Measurements from ENCODE around the gene SIRT5. TPM values are rescaled to one million over a fixed set of nuclear protein-coding genes. Genes with fewer than 3 reads are reported as not detected.

Gene SIRT5
- total RNA-seq, 1 experiment from 2014 or later: 14.3 TPM

DNA sequence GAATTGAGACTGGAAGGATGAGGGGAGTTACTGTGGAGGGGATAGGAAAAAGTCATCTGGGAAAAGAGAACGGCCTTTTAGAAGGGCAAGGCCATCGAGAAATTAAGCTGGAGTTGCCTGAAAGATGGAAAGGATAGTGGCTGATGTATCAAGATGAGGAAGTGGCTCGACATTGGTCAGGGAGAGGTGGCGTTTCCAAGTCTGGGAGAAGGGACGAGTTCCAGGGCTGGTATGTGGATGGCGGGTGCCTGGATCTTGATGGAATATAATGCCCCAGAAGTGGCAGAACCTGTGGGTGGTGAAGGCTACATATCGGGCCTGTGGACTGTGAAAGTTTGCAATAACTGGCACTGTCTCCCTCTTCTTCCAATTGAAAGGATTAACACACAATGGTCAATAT is 2.2 kb upstream of the SIRT5 start:
- no peak overlapping the region for H2AK5ac ChIP-seq (ENCODE audit: insufficient read length, low read length)
- no peaks in the 10 kb centered on the region for H4K20me1 ChIP-seq (ENCODE audit: control insufficient read depth, insufficient read depth, insufficient read length)
- no peak overlapping the region for H2BK12ac ChIP-seq (ENCODE audit: insufficient read length, low read depth, low read length)
- Mint-ChIP-seq H3K9me3 (peaks cover 4 to 7% of the 10 kb centered on the region in 2 experiments; a peak in 3 of 5 replicates), H3K27me3 (ENCODE audit: low read depth) (no peaks in the 10 kb centered on the region), H3K36me3 (ENCODE audit: insufficient read depth in 1 of 3, low read depth in 3 of 3) (no peaks in the 10 kb centered on the region), H3K27ac (peak overlapping the region in 1 of 3 experiments; percentile 52; a peak in 1 of 7 replicates), H3K4me1 (peaks cover 29 to 30% of the 10 kb centered on the region in 2 experiments), H3K4me3 (no peak overlapping the region)
- H4K8ac ChIP-seq (replicated peaks; ENCODE audit: insufficient read length, low read depth, low read length): no peak overlapping the region
- no peak overlapping the region for H3T11ph ChIP-seq (ENCODE audit: low read length)
- no peak overlapping the region for H3K18ac ChIP-seq (ENCODE audit: insufficient read length, low read depth, low read length)
- TF ChIP-seq, protein P1, sequence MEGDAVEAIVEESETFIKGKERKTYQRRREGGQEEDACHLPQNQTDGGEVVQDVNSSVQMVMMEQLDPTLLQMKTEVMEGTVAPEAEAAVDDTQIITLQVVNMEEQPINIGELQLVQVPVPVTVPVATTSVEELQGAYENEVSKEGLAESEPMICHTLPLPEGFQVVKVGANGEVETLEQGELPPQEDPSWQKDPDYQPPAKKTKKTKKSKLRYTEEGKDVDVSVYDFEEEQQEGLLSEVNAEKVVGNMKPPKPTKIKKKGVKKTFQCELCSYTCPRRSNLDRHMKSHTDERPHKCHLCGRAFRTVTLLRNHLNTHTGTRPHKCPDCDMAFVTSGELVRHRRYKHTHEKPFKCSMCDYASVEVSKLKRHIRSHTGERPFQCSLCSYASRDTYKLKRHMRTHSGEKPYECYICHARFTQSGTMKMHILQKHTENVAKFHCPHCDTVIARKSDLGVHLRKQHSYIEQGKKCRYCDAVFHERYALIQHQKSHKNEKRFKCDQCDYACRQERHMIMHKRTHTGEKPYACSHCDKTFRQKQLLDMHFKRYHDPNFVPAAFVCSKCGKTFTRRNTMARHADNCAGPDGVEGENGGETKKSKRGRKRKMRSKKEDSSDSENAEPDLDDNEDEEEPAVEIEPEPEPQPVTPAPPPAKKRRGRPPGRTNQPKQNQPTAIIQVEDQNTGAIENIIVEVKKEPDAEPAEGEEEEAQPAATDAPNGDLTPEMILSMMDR (conservative IDR thresholded peaks at IDR 0.05): no peak
- H3K23ac ChIP-seq (ENCODE audit: insufficient read length, low read depth, low read length): no peak overlapping the region
- H2BK5ac ChIP-seq (ENCODE audit: insufficient read length, low read length): no peak overlapping the region
- no peak overlapping the region for H3K27ac ChIP-seq (ENCODE audit: insufficient read length, low read depth, low read length)
- no peaks in the 10 kb centered on the region for H3K9me3 ChIP-seq (ENCODE audit: control insufficient read depth, low read depth, low read length)
- no peak overlapping the region for H3K4me2 ChIP-seq (ENCODE audit: insufficient read depth, insufficient read length, low read length)
- H2AFZ ChIP-seq (ENCODE audit: low read length): no peak overlapping the region
- peaks cover 11% of the 10 kb centered on the region for H3K23me2 ChIP-seq (ENCODE audit: insufficient read length, low read depth, low read length, poor library complexity, severe bottlenecking)
- no peak overlapping the region for H4K5ac ChIP-seq (ENCODE audit: insufficient read length, low read depth, low read length)
- no peaks in the 10 kb centered on the region for H3K79me1 ChIP-seq (ENCODE audit: insufficient read depth, low read depth, low read length, poor library complexity, severe bottlenecking)
- no peak overlapping the region for H3K14ac ChIP-seq (ENCODE audit: insufficient read depth, low read length)
- H3K79me2 ChIP-seq (ENCODE audit: insufficient read depth, low read length): no peaks in the 10 kb centered on the region; the same call in 1 of the 2 replicates
- no peak overlapping the region for H3K56ac ChIP-seq (ENCODE audit: insufficient read length, low read depth, low read length)
- H2BK20ac ChIP-seq (ENCODE audit: low read depth, low read length, poor library complexity, severe bottlenecking): no peak overlapping the region
- no peak overlapping the region for H2BK120ac ChIP-seq (ENCODE audit: low read depth, low read length, poor library complexity, severe bottlenecking)
- no peaks in the 10 kb centered on the region for H3K27me3 ChIP-seq (ENCODE audit: insufficient read depth, low read length)
- H3K9ac ChIP-seq (ENCODE audit: extremely low read depth, insufficient read length, low read length): no peak overlapping the region
- H4K91ac ChIP-seq (ENCODE audit: insufficient read length, low read depth, low read length): no peak overlapping the region
- H2BK15ac ChIP-seq (ENCODE audit: low read depth, low read length): no peak overlapping the region
- H3K4me1 ChIP-seq (ENCODE audit: insufficient read depth, low read length): no peaks in the 10 kb centered on the region; the same call in 1 of the 2 replicates
- DNase-seq: no peak
- WGBS (ENCODE audit: extremely low coverage, insufficient read length, low lambda C conversion rate): no CpG with 5 or more reads among the region's 7 CpGs
- H3K4ac ChIP-seq (ENCODE audit: low read depth, low read length): no peak overlapping the region
